Testis (tissue), 2 donors: ENCODE results near the gene SLC24A3.

ENCODE experiments used
- CTCF ChIP-seq, 3 experiments: fragments of 450-650 bp in 2 of 3; fragments of 200-600 bp in 1 of 3; sonication (generic) in 1 of 3; IDR thresholded peaks; one replicate each; pipeline ENCODE4 v1.5.1; 2016 to 2019; ENCODE audit warnings: antibody characterized with exemption in 3 of 3, mild to moderate bottlenecking in 2 of 3, moderate library complexity in 1 of 3
- POLR2A ChIP-seq: fragments of 450-650 bp; IDR thresholded peaks from one replicate; pipeline ENCODE4 v1.6.1; 2017; ENCODE audit warnings: antibody characterized with exemption, mild to moderate bottlenecking, moderate library complexity

GRCh38 chr20:19264191-19264590 is 51.7 kb downstream of the SLC24A3 start:
- no peak for TF ChIP-seq CTCF (IDR thresholded peaks at IDR 0.05)
- no peak for TF ChIP-seq POLR2A
